Activated T-cell treated with anti-CD3 and anti-CD28 coated beads for 4 hours (primary cell): Measurements from ENCODE around the gene ATG7.

Experiments used
- DNase-seq: peaks from one replicate; pipeline ENCODE4 v3.0.0-alpha.2; 2020

ATG7 gene

DNA sequence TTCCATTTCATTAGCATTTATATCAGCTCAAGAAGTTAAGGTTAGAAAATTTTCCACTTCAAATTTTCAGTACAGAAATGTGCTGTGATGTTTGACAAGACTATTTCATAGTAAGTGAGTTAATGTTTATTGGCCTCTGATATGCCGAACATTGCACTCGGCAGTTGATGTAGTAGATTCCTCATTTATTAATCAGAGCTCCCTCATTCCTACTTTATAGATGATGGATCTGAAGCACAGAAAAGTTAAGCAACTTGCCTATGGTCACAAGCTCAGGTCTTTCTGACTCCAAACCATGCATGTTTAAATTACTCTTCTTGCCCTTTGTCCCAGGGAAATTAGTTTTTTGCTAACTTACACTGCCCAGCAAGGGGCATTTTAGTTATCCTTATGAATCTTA lies 92.0 kb downstream of the ATG7 start:
- DNase-seq: no peak

DNA sequence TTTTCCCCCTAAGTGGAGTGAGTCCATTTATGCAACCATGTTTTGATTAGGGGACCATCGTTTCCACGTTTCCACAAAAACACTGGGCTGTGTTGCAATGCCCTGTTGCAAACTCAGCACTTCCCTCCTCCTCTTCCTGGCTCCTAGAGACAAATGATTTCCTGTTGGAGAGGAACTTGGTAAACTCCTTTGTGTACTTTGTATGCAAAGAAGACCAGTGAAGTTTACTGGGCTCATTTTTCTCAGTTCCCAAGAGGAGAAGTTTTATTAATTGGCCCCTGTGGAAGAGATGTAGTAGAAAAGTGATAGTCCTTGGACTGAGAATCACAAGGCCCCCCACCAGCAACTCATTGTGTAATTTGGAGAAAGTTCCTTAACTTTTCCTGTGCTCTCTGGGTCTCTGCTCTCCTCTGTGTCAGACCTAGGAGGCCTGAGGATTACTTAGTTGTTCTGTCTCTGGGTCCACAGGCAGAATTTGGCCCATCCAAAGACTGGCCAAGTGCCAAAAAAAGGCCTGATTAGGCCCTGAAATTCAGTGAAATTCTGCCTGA lies 95.0 kb downstream of the ATG7 start:
- DNase-seq: no peak

DNA sequence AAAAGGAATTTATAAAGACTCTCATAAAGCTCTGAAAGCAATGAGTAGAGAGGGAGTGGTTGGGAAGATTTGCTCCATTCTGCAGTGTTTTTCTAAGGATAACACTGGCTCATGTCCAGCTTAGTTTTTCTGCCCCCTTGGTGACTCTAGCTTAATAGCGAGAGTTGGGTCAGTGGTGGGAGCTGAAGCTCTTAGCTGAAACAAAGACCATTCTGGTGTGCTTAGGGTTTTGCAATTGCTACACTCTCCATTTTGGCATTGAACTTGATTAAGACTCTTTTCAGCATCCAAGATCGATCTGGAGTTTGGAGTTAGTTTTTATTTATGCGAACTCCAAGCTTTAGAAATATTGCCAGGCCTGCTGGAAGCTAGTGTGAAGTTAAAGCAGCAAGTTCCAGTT lies 98.0 kb downstream of the ATG7 start:
- no peak for DNase-seq

DNA sequence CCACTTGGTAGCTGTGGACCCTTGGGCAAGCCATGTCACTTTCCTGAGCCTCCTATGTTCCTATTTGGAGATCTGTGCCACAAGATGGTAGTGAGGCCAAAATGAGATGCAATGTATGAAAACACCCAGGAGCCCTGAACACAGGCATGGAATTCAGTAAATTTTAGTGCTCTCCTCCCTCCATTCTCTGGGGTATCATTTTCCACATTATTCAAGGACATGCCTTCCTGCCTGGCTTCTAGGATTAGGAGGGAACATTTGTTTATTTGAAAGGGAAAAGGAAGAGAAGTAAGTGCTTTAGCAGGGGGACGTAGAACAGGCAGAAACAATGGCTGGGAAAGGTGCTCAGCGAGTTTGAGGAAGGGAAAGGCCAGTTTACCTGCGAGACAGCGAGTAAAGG lies 98.8 kb downstream of the ATG7 start:
- DNase-seq: no peak

DNA sequence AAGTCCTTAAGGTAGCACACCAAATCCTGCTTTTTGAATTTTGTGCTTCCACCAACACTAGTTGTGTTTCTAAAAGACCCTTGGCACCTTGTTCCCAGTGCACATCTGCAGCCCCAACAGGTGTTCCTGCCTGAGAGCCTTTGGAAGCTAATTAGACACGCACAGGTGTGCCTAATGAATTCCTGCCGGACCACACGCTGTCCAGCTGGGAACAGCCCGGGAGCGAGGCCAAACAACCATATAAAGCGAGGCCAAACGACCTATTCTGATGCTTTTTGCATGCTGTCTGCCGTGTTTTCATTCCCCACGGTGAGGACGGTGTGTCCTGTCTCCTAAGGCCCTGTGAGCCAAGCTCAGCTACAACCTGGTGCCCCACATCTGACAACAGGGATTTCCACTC lies 99.5 kb downstream of the ATG7 start:
- no peak for DNase-seq

DNA sequence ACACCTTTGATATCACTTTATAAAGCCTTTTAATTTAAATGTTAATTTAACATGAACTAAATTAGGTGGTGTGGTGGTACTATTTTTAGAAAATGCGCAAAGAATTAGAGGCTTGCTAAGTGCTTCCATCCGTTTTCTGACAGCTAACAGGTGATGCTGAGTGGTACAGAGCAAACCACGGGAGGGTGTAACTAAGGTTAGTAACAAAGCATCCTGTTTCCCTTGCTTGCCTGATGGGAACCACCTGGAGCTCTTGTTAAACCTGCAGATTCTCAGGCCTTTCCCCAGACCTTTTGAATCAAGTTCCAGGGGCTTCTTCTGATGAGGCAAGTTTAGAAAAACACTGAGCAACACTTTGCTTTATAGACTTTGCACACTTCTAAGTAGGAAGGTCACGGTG lies 101.0 kb downstream of the ATG7 start:
- no peak for DNase-seq

DNA sequence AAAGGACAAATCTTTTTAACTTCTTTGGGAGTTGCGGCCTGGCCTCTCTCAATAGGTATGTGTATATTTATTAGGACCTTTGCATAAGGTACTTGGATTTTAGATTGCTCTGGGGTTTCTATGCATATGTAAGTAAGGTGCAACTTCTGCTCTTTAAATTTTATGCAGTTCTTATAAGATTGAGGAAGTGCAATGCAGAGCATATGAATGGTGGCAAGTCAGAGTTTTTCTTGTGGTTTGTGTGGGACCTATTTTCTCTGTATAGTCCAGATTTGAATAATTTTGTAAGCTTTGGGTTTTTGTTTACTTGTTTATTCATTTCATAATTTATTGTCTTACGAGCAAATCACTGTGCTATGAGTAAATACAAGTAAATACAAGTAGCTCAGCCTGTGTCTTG lies 101.5 kb downstream of the ATG7 start:
- no peak for DNase-seq

DNA sequence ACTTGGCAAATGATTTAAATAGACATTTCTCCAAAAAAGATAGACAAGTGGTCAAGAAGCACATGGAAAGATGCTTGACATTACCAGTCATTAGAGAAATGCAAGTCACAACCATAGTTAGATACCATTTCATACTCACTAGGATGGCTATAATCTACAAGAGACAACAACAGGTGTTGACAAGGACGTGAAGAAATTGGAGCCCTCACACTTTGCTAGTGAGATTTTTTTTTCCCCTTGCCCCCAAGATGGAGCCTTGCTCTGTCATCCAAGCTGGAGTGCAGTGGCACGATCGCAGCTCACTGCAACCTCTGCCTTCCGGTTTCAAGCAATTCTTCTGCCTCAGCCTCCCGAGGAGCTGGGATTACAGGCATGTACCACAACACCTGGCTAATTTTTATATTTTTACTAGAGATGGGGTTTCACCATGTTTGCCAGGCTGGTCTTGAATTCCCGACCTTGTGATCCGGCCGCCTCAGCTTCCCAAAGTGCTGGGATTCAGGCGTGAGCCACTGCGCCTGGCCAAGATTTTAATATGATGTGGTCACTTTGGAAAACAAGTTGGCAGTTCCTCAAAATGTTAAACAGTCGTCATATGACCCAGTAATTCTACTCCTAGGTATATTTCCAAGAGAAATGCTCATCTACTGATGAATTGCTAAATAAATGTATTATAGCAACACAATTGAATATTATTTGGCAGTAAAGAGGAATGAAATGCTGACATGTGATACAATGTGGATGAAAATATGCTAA lies 103.3 kb downstream of the ATG7 start:
- DNase-seq: no peak

DNA sequence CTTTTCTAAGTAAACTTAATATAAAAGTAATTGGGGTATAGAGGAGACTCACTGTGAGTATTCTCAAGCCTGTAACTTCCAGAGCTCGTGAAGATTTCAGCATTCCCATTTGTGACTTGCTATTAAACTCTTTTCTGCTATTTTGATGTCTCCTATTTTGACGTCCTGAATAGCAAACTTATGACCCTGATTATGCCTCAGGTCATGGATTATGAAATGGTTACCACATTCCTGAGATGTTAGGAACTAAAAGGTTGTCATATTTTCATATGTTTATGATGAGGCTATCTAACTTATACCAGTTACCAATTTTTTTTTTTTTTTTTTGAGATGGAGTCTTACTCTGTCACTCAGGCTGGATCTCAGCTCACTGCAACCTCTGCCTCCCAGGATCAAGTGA lies 105.5 kb downstream of the ATG7 start:
- DNase-seq: no peak

DNA sequence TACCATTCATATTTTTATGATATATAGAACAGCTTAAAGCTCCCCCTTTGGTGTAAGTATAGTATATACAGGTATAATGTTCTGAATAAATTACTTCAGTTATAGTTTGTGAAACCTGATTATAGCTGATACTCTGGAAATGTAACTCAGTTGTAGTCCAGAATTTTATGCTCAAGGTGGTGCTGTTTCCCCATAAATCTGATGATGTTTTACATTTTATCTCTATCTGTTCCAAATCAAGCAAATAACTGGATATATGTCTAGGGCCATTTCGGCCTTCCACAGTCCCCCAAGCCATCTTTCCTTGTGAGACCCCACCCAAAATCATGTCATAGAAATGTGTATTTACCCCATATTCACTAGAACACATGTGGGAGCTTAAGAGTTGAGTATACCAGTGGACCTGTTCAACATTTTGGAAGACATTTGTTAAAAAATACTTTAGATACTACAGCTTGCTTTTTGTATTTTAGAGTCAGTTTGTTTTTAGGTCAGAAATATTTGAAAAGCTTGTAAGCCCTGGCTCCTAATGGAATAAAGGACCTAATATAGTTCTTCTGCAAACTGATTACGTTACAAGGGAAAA lies 107.1 kb downstream of the ATG7 start:
- DNase-seq: peak; percentile 7

DNA sequence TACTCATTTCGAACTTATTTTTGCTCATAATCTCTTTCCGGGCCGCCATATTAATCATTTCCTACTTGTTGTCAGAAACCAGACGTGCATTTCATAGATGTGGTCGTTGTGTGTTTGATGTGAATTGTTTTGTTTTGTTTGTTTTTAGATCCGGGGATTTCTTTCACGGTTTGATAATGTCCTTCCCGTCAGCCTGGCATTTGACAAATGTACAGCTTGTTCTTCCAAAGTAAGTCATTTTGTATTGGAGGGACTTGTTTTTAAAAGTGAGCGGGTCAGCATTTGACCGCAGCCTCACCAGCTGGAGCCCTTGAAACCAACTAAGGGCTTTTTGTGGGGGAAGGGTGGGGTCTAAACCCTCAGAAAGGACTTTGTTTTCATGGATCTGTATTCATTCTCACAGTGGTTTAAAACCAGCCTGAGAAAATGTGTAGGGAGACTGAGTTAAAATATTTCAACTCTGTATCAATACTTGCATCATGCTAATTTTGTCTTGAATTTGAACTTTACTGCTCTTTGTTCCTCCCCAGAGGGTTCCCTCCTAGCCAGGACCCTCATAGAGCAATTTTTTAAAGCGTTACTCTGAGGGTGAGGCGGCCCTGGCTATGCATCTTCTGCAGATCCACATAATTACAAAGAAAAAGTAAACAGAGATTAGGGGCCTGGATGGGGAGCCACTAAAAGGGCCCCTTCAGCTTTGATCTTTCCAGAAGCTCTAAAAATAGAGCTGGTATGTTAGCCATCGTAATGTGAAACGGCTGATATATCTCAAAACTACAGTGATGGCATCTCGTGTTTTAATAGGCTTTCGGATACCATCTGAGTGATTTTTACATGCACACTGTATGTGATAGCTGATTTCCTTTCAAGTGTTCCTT lies 107.9 kb downstream of the ATG7 start:
- no peak for DNase-seq

DNA sequence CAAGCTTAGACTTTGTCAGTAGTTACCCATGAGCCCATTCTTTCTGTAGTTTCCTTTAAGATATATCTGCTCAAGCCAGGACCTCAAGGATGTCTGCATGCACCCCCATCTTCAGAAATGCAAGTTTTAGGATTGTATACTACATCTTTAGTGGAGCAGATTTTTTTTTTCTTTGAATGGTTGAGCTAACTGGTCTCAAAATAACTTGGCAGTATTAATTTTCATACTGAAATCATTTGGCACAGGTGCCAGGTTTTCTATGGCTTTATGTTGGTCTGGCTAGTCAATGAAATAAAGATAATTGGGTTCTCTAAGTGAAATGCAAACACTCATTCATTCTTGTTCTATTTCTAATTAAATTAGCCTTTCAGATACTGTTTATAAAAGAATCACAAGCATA lies 108.9 kb downstream of the ATG7 start:
- no peak for DNase-seq

DNA sequence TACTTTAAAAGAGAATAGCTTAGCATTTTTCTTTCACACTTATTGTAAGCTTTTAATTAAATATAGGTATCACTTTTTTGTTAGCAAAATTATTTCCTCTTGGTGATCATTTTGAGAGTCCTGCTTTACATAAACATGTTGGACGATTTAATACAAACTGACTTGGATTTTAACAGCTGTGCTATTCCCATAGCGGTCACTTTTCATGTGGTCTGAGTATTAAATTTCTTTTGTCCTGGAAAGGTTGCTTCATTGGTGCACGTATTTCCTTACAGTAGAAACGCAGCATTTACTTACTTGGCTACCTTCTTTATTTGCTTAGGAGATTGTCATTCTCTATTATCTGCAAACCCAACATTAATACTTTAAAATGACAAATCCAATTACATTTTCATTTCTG lies 109.4 kb downstream of the ATG7 start:
- DNase-seq: no peak

DNA sequence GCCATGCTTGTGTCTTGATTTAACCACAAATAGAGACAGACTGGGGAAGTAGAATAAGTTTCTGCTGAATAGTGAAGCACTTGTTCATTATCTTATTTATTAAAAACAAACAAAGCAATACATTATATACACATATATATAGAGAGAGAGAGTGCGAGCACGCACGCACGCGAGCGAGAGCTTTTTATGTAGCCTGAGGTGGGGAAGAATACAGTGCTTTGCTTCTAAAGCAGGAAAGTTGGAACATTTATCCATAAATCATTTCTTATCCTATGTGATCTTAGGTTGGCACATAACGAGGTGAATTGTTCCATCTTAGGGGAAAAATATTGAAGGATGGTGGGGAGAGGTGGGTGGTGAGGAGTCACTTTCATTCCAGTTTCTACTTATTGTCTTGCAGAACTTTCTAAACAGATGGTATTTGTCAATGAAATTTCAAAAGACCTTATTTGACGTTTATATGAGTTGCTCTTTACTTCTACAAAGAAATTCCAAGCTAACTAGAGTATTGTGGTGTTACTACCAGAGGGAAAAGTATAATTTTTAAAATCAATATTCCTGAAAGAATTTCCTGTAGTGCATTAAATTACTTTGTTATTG lies 110.0 kb downstream of the ATG7 start:
- DNase-seq: no peak

DNA sequence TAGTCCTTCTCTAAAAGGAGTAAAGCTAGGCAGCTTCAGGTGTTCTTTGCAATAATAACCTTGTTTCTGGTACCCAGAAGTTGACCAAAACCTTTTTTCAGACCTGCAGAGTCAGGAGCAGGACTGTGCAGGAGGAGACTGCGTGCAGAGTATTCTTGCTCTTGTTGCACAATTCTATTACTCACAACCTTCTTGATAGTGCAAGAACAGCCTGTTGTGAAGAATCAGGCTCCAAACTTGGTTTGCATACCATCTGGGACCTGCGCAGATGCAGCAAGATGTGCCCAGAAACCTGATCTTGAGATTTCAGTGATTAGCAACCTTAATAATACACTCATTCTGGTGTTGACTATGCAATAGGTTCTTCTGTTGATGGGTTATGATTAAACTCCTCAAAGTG lies 111.9 kb downstream of the ATG7 start:
- DNase-seq: no peak

DNA sequence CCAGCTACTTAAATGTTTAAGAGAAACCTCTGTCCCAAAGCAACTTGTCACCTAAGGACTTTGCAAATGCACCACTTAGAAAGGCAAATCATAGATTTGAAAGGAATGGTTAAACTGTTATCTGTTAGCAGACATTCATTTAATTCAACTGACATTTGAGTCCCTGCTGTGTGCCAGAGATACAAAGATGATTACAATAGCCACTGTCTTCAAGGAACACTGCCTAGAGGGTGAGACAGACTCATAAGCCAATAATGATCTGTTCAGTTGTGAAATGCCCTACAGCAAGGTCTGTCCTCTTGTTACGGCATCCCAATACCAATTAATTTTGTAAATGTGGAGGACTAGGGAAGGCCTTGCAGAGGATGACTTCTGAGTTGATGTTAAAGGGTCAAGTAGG lies 113.1 kb downstream of the ATG7 start:
- no peak for DNase-seq

DNA sequence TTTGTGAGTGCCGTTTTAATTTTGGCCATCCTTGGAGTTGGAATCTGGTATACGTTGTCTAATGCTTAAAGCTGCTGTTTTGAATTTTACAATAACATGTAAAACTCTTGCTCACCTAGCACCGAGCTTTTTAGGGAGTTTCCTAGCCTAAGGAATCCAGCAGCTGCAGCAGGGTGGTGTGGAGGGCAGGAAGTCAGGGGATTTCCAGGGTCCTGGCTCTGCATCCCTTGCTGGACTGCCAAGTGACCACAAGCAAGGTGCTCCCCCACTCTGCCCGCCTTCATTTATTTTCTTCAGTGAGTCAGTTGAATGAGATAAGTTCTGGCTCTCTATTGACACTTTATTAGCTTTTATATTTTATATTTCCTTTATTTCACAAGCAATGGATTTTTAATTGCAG lies 113.7 kb downstream of the ATG7 start:
- DNase-seq: no peak

DNA sequence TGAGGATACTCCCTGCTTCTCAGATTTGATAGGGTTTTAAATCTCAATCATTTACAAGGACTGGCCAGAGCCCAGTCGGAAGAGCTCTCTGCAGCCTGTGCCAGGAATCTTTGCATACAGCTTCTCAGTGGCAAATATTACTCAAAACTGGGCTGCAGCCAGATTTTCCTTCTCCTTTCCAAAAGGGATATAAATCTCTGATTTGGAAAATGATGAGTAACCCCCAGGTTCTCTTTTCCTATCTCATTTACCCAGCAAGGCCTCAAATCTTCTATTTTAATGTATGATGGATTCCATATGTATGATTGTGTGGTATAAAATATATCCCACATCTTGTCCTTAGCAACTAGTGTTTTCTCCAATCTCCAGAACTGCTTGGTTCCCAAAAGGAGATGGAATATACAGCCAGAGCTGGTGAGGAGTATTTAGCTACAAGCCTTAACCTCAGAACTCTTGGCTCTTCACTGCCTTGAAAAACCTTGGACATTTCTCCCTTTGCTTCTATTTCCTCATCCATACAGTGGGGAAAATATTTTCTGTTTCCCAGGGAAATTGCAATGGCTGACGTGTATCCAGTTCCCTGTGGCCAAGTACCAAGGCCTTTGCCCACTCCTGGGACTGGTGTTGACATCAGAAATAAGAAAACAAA lies 114.4 kb downstream of the ATG7 start:
- DNase-seq: no peak

DNA sequence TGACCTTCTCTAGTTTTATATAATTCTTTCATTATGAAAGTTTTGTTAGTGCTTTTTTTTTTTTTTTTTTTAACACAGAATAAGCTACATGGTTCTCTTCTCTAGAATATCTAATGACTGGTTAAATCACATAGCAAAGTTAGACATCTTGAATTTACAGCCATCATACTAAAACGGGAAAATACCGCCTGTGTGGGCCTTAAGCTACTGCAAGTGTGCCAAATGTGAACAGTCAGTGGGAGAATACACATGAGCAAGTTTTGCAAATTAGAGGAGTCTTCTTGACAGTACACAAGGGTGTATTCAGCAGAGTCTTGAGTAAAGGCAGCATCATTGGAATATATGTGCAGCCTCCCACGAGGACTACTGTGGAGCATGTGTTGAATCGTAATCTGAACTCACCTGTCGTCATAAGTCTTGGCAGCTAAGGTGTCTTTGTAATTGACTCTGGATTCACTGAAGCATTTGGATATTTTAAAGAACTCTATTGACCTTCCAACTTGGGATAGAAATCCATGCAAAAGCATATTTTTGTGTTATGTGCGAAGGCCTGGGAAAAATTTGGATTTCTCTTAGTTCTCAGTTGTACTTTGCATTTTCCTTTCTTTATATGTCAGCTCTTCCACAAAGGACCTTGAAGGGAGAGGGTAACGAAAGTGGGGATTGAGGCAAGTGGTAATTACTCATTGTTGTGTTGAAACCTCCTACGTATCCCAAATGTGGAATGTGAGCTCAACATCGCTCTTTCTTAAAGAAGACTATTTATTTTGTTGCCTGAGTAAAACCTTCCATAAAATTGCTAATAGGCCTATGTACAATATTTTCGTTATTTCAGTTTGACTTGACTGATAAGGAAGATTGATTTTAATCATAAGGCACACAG lies 117.4 kb downstream of the ATG7 start:
- DNase-seq: no peak

DNA sequence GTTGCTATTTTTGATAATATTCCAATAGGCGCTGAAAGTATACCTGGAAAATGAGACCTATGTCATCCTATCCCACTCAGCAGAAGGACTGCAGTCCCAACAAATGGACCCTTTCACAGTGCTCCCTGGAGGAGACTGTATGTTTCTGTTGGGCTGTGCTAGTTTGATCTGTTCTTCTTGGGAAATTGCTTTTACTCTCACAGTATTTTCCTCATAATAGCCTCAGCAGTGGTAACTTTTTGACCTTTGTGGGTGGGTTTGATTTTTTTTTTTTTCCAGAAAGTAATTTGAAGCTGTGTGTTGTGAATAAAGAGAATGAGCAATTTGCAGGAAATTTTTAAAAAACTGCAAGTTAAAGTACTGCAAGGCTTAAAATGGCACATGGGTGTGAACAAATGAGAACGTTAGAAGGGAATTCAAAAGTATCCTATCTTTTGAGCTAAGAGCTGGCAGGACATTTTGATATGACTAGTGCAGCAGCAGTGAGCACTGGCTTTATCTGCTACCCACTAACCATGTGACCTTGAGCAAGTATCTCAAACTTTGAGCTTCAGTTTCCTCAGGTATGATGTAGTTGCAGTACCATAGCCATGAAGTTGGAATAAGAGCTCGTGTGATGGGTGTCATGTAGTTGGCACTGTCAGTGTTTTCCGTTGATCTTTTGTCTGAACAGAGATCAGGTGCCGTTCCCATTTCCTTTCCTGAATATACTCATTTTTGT lies 118.4 kb downstream of the ATG7 start:
- DNase-seq: no peak
